GM12892 (cell line): ENCODE measurements around the gene HSFX2. TPM values are rescaled to one million over a fixed set of nuclear protein-coding genes. Genes with fewer than 3 reads are reported as not detected.
"Not testable (repeated sequence)": the region's sequence is repeated elsewhere in the genome, so short reads cannot be mapped to it uniquely, and the experiment has no call there.

ENCODE experiments used
- DNase-seq: peaks from one replicate; pipeline ENCODE4 v3.0.0; 2011; ENCODE audit not compliant: insufficient read length
- FAIRE-seq: peaks from 2 replicates; lab custom pipeline; 2011; peaks lifted over from hg19 to GRCh38; lab: Jason Lieb, UNC
- POLR2A ChIP-seq: IDR thresholded peaks from 2 replicates; pipeline ENCODE4 v1.6.1; 2011; ENCODE audit warnings: low read depth, low read length, control low read depth
- POLR2AphosphoS5 ChIP-seq: IDR thresholded peaks from 2 replicates; pipeline ENCODE4 v1.6.1; 2011; ENCODE audit warnings: low read depth, low read length, control low read depth
- TAF1 ChIP-seq: IDR thresholded peaks from 2 replicates; pipeline ENCODE4 v1.6.1; 2011; ENCODE audit warnings: low read depth, mild to moderate bottlenecking, control low read depth, low read length, borderline replicate concordance
- polyA plus RNA-seq: library from polyadenylated mRNA; unstranded; fragments of >200 nt; gene quantifications from one replicate; pipeline ENCODE4 v1.2.1, GENCODE V29; 2012; ENCODE audit warnings: missing spikeins, inconsistent platforms; ENCODE audit not compliant: missing spikeins

HSFX2 gene
- polyA plus RNA-seq, result not detected

- not testable (repeated sequence) for DNase-seq, FAIRE-seq
Measured at GRCh38 chrX:149595214-149595613, at the start of gene HSFX2. Gene HSFX2, minus strand, starts transcription at chrX:149595314. Its CDS starts 614 bp downstream, at chrX:149594700.

- TF ChIP-seq TAF1, result no peak
- no peak for TF ChIP-seq POLR2AphosphoS5
- FAIRE-seq (no peak), DNase-seq (no peak)
Measured at GRCh38 chrX:149643496-149643895, 48.4 kb upstream of the HSFX2 start.

- TF ChIP-seq TAF1, result no peak
- TF ChIP-seq POLR2A, result no peak
- TF ChIP-seq POLR2AphosphoS5, result no peak
Measured at GRCh38 chrX:149641835-149642234, 46.7 kb upstream of the HSFX2 start.

GRCh38 chrX:149641432-149641831 is 46.3 kb upstream of the HSFX2 start:
- DNase-seq, result no peak

More at GRCh38 chrX:149641835-149642234, 46.7 kb upstream of the HSFX2 start:
- FAIRE-seq, result no peak
- no peak for DNase-seq

GRCh38 chrX:149639568-149639967 is 44.5 kb upstream of the HSFX2 start:
- no peak for FAIRE-seq

More at GRCh38 chrX:149641432-149641831, 46.3 kb upstream of the HSFX2 start:
- no peak for FAIRE-seq
- no peak for TF ChIP-seq TAF1

GRCh38 chrX:149638860-149639259 is 43.7 kb upstream of the HSFX2 start:
- TF ChIP-seq POLR2A, result no peak
- TF ChIP-seq POLR2AphosphoS5, result no peak
- no peak for TF ChIP-seq TAF1
- no peak for FAIRE-seq
- DNase-seq, result no peak

More at GRCh38 chrX:149639568-149639967, 44.5 kb upstream of the HSFX2 start:
- no peak for DNase-seq
- TF ChIP-seq POLR2AphosphoS5 (no peak), POLR2A (no peak), TAF1 (no peak)

GRCh38 chrX:149633511-149633910 is 38.4 kb upstream of the HSFX2 start:
- TF ChIP-seq TAF1 (no peak), POLR2A (no peak), POLR2AphosphoS5 (no peak)
- FAIRE-seq (no peak), DNase-seq (no peak)

- TF ChIP-seq POLR2AphosphoS5, result no peak
- peak; percentile 36; the same call in 1 of the 2 replicates for TF ChIP-seq POLR2A
- FAIRE-seq (peak; percentile 74), DNase-seq (peak; percentile 53)
Measured at GRCh38 chrX:149631234-149632165, 36.4 kb upstream of the HSFX2 start, which contains the start of gene TMEM185A. Gene TMEM185A, minus strand, starts transcription at chrX:149631792. Its CDS starts 212 bp downstream, at chrX:149631580.

GRCh38 chrX:149630681-149631233 is 35.6 kb upstream of the HSFX2 start:
- TF ChIP-seq POLR2A (no peak), POLR2AphosphoS5 (no peak), TAF1 (no peak)
- peak; percentile 36 for FAIRE-seq
- no peak for DNase-seq

GRCh38 chrX:149629730-149630387 is 34.7 kb upstream of the HSFX2 start:
- DNase-seq (no peak), FAIRE-seq (peak; percentile 38)
- TF ChIP-seq TAF1, result no peak
- no peak for TF ChIP-seq POLR2A
- no peak for TF ChIP-seq POLR2AphosphoS5

GRCh38 chrX:149628768-149629167 is 33.7 kb upstream of the HSFX2 start:
- FAIRE-seq, result no peak
- DNase-seq, result no peak
- no peak for TF ChIP-seq POLR2A
- TF ChIP-seq TAF1, result no peak
- TF ChIP-seq POLR2AphosphoS5, result no peak

- FAIRE-seq (no peak), DNase-seq (no peak)
- TF ChIP-seq POLR2AphosphoS5 (no peak), POLR2A (no peak), TAF1 (no peak)
Measured at GRCh38 chrX:149628280-149628679, 33.2 kb upstream of the HSFX2 start.

GRCh38 chrX:149626829-149627228 is 31.7 kb upstream of the HSFX2 start:
- not testable (repeated sequence) for DNase-seq, FAIRE-seq

- DNase-seq, FAIRE-seq: not testable (repeated sequence)
Measured at GRCh38 chrX:149619662-149620061, 24.5 kb upstream of the HSFX2 start.
